Transverse colon (tissue), 4 donors: ENCODE measurements around the gene ITGA1. TPM values are rescaled to one million over a fixed set of nuclear protein-coding genes. Genes with fewer than 3 reads are reported as not detected.

Source experiments
- DNase-seq: peaks from one replicate; pipeline ENCODE4 v3.0.0-alpha.2; 2019
- H3K27ac ChIP-seq, 4 donors: fragments of 200-600 bp; sonication (generic); 2 replicates each; pipeline ENCODE4 v1.5.1; 2016 to 2018; ENCODE audit warnings: inconsistent platforms in 4 of 4
- H3K27me3 ChIP-seq: fragments of 200-600 bp; sonication (generic); 2 replicates; pipeline ENCODE4 v1.5.1; 2017; ENCODE audit warnings: inconsistent platforms
- H3K36me3 ChIP-seq, 4 donors: fragments of 200-600 bp; sonication (generic); 2 replicates each; pipeline ENCODE4 v1.5.1; 2017 to 2019; ENCODE audit warnings: inconsistent platforms in 4 of 4
- H3K4me1 ChIP-seq, 4 donors: fragments of 200-600 bp; sonication (generic); 2 replicates each; pipeline ENCODE4 v1.5.1; 2017 to 2020; ENCODE audit warnings: inconsistent platforms in 4 of 4
- H3K4me3 ChIP-seq, 4 donors: fragments of 200-600 bp; sonication (generic); 1 replicate in 1 of 4; 2 replicates in 3 of 4; pipeline versions ENCODE4 v1.5.1 to v1.6.1; 2017 to 2019; ENCODE audit warnings: inconsistent platforms in 4 of 4
- H3K9me3 ChIP-seq, 2 donors: fragments of 200-600 bp; sonication (generic); 2 replicates each; pipeline ENCODE4 v1.5.1; 2017 to 2019; ENCODE audit warnings: inconsistent platforms in 2 of 2
- CTCF ChIP-seq, 5 experiments: fragments of 200-600 bp in 3 of 5; fragments of 450-650 bp in 2 of 5; sonication (generic) in 3 of 5; IDR thresholded peaks; 1 replicate in 2 of 5; 2 replicates in 3 of 5; pipeline ENCODE4 v1.5.1; 2016 to 2017; ENCODE audit warnings: antibody characterized with exemption in 5 of 5, inconsistent platforms in 3 of 5, mild to moderate bottlenecking in 2 of 5, moderate library complexity in 1 of 5
- EP300 ChIP-seq: sonication (generic); formaldehyde crosslinking; IDR thresholded peaks from one replicate; pipeline ENCODE4 v1.6.1; 2017; ENCODE audit warnings: antibody characterized with exemption, low read depth
- POLR2A ChIP-seq: fragments of 450-650 bp; IDR thresholded peaks from one replicate; pipeline ENCODE4 v1.6.1; 2016; ENCODE audit warnings: antibody characterized with exemption, mild to moderate bottlenecking, moderate library complexity
- POLR2AphosphoS5 ChIP-seq, 3 donors: sonication (generic); formaldehyde crosslinking; IDR thresholded peaks; one replicate each; pipeline ENCODE4 v1.6.1; 2016; ENCODE audit warnings: antibody characterized with exemption in 3 of 3
- WGBS, 2 donors: methylation state at CpG; one replicate each; pipeline ENCODE4 v1.1.5; 2018; ENCODE audit warnings: low coverage in 1 of 2; 5-methylcytosine and 5-hydroxymethylcytosine counted together
- in situ Hi-C, 4 donors: fragments of 200-750 bp; cut with MboI; loops; one replicate each; pipeline versions ENCODE4 v1.15.0 to v1.15.1; 2017; ENCODE audit warnings: low sequenced_read_pairs in 3 of 4, low pct_ligation_motif_present in 1 of 4, low pct_unique_long_range_greater_than_20kb in 1 of 4
- intact Hi-C: fragments of 100-400 bp; cut with DNase I; formaldehyde crosslinking; loops from one replicate; pipeline ENCODE4 v1.15.1; 2023; ENCODE audit warnings: low total_unique reads
- total RNA-seq, 4 donors: library from RNA; depleted of rRNA; stranded (reverse); fragments of >200 nt; gene quantifications; one replicate each; pipeline ENCODE4 v1.1.0, GENCODE V29; 2016

The ITGA1 gene
- total RNA-seq, 4 donors from 2014 or later = 42.6 to 83.2 (median 48.0) TPM

GRCh38 chr5:52938226-52938625 lies 150.5 kb downstream of the ITGA1 start:
- no peak for TF ChIP-seq POLR2A
- TF ChIP-seq CTCF (IDR thresholded peaks at IDR 0.05) = no peak
- no peak for TF ChIP-seq EP300
- TF ChIP-seq POLR2AphosphoS5 (IDR thresholded peaks at IDR 0.05) = no peak
- Histone ChIP-seq H3K36me3 (peaks cover 0 to 18% (median 2%) of the 10 kb centered on the region in 4 donors), H3K27ac (no peak overlapping the region), H3K4me3 (no peak overlapping the region), H3K9me3 (no peaks in the 10 kb centered on the region), H3K27me3 (no peaks in the 10 kb centered on the region), H3K4me1 (no peaks in the 10 kb centered on the region)
- intact Hi-C loops = no loop called here
- in situ Hi-C loops = no loop called here
- DNase-seq = no peak

- Histone ChIP-seq H3K27me3 (no peaks in the 10 kb centered on the region), H3K9me3 (no peaks in the 10 kb centered on the region), H3K27ac (no peak overlapping the region), H3K36me3 (peaks cover 0 to 10% (median 0%) of the 10 kb centered on the region in 4 donors), H3K4me1 (peaks cover 0 to 31% (median 7%) of the 10 kb centered on the region in 4 donors), H3K4me3 (no peak overlapping the region)
- no peak for DNase-seq
- intact Hi-C loops = no loop called here
- WGBS, 2 donors = 92% methylated on average over 2 of the region's 2 CpGs; no CpG with 5 or more reads in 1 of the 2 donors
- in situ Hi-C loops = loop anchor here in 2 of 4 donors (5.0 to 10.0 kb wide), 2 partner anchors 152 to 154 kb away; no protein-coding TSS in a partner anchor
- TF ChIP-seq EP300 = no peak
- TF ChIP-seq POLR2A = no peak
- TF ChIP-seq CTCF (IDR thresholded peaks at IDR 0.05) = no peak
- TF ChIP-seq POLR2AphosphoS5 (IDR thresholded peaks at IDR 0.05) = no peak
Measured at GRCh38 chr5:52943285-52943684, 155.6 kb downstream of the ITGA1 start.

- Histone ChIP-seq H3K36me3 (peaks cover 0 to 10% (median 0%) of the 10 kb centered on the region in 4 donors), H3K27me3 (no peaks in the 10 kb centered on the region), H3K27ac (peak overlapping the region in 1 of 4 donors; percentile 59), H3K9me3 (no peaks in the 10 kb centered on the region), H3K4me1 (peaks cover 0 to 36% (median 8%) of the 10 kb centered on the region in 4 donors), H3K4me3 (no peak overlapping the region)
- in situ Hi-C loops (loop anchor here in 2 of 4 donors (5.0 to 10.0 kb wide), 2 partner anchors 151 to 153 kb away; no protein-coding TSS in a partner anchor), intact Hi-C loops (no loop called here)
- no peak for DNase-seq
- WGBS, 2 donors = 95% methylated on average over 7 of the region's 7 CpGs; no CpG with 5 or more reads in 1 of the 2 donors
- no peak for TF ChIP-seq CTCF (IDR thresholded peaks at IDR 0.05)
- TF ChIP-seq POLR2A = no peak
- TF ChIP-seq POLR2AphosphoS5 (IDR thresholded peaks at IDR 0.05) = no peak
- TF ChIP-seq EP300 = no peak
Measured at GRCh38 chr5:52943808-52944207, 156.1 kb downstream of the ITGA1 start.

- Histone ChIP-seq H3K27me3 (no peaks in the 10 kb centered on the region), H3K36me3 (peaks cover 0 to 6% (median 0%) of the 10 kb centered on the region in 4 donors), H3K9me3 (no peaks in the 10 kb centered on the region), H3K27ac (peak overlapping the region in 3 of 4 donors; percentile 32 to 59 (median 46)), H3K4me1 (peaks cover 0 to 38% (median 9%) of the 10 kb centered on the region in 4 donors), H3K4me3 (peak overlapping the region in 1 of 4 donors; percentile 29)
- 43 to 47% methylated on average over 4 of the region's 4 CpGs for WGBS, 2 donors
- in situ Hi-C loops = loop anchor here in 2 of 4 donors (5.0 to 10.0 kb wide), 2 partner anchors 150 to 152 kb away; no protein-coding TSS in a partner anchor
- intact Hi-C loops = no loop called here
- no peak for TF ChIP-seq CTCF (IDR thresholded peaks at IDR 0.05)
- TF ChIP-seq EP300 = no peak
- no peak for TF ChIP-seq POLR2A
- no peak for TF ChIP-seq POLR2AphosphoS5 (IDR thresholded peaks at IDR 0.05)
- no peak for DNase-seq
Measured at GRCh38 chr5:52945040-52945439, 157.3 kb downstream of the ITGA1 start.
